Measurements from ENCODE around the gene CATSPER3. TPM values are rescaled to one million over a fixed set of nuclear protein-coding genes. Genes with fewer than 3 reads are reported as not detected.

Gene CATSPER3
- total RNA-seq, 1 experiment from 2014 or later = 0.50 TPM

- no peak overlapping the region for H2BK15ac ChIP-seq (ENCODE audit: low read depth, low read length)
- H3K18ac ChIP-seq (ENCODE audit: insufficient read length, low read depth, low read length) = no peak overlapping the region
- no peak overlapping the region for H2AFZ ChIP-seq (ENCODE audit: low read length)
- H3K23ac ChIP-seq (ENCODE audit: insufficient read length, low read depth, low read length) = no peak overlapping the region
- H2BK20ac ChIP-seq (ENCODE audit: low read depth, low read length, poor library complexity, severe bottlenecking) = no peak overlapping the region
- no peak overlapping the region for H3K56ac ChIP-seq (ENCODE audit: insufficient read length, low read depth, low read length)
- H4K8ac ChIP-seq (replicated peaks; ENCODE audit: insufficient read length, low read depth, low read length) = no peak overlapping the region
- no peak overlapping the region for H3K4me2 ChIP-seq (ENCODE audit: insufficient read depth, insufficient read length, low read length)
- no peak for DNase-seq
- no peaks in the 10 kb centered on the region for H3K23me2 ChIP-seq (ENCODE audit: insufficient read length, low read depth, low read length, poor library complexity, severe bottlenecking)
- no peaks in the 10 kb centered on the region for H3K79me1 ChIP-seq (ENCODE audit: insufficient read depth, low read depth, low read length, poor library complexity, severe bottlenecking)
- no peak overlapping the region for H2BK120ac ChIP-seq (ENCODE audit: low read depth, low read length, poor library complexity, severe bottlenecking)
- no CpG with 5 or more reads among the region's 6 CpGs for WGBS (ENCODE audit: extremely low coverage, insufficient read length, low lambda C conversion rate)
- no peak overlapping the region for H2BK5ac ChIP-seq (ENCODE audit: insufficient read length, low read length)
- H3K79me2 ChIP-seq (ENCODE audit: insufficient read depth, low read length) = no peaks in the 10 kb centered on the region; the same call in 1 of the 2 replicates
- H3K27ac Mint-ChIP-seq = no peak overlapping the region
- H3K9me3 ChIP-seq (ENCODE audit: control insufficient read depth, low read depth, low read length) = no peaks in the 10 kb centered on the region
- peaks cover 5 to 7% of the 10 kb centered on the region in 2 experiments for H3K4me1 Mint-ChIP-seq
- no peak overlapping the region for H3K27ac ChIP-seq (ENCODE audit: insufficient read length, low read depth, low read length)
- H3K36me3 Mint-ChIP-seq (ENCODE audit: insufficient read depth in 1 of 3, low read depth in 3 of 3) = peaks cover 0 to 18% (median 6%) of the 10 kb centered on the region in 3 experiments; a peak in 5 of 7 replicates
- no peak for TF ChIP-seq CTCF (conservative IDR thresholded peaks at IDR 0.05)
- H2AK5ac ChIP-seq (ENCODE audit: insufficient read length, low read length) = no peak overlapping the region
- no peak overlapping the region for H3K14ac ChIP-seq (ENCODE audit: insufficient read depth, low read length)
- no peaks in the 10 kb centered on the region for H3K9me3 Mint-ChIP-seq
- H3K4me1 ChIP-seq (ENCODE audit: insufficient read depth, low read length) = no peaks in the 10 kb centered on the region
- no peaks in the 10 kb centered on the region for H4K20me1 ChIP-seq (ENCODE audit: control insufficient read depth, insufficient read depth, insufficient read length)
- H4K5ac ChIP-seq (ENCODE audit: insufficient read length, low read depth, low read length) = no peak overlapping the region
- H3K4me3 Mint-ChIP-seq = no peak overlapping the region
- no peak overlapping the region for H3K9ac ChIP-seq (ENCODE audit: extremely low read depth, insufficient read length, low read length)
- no peaks in the 10 kb centered on the region for H3K27me3 Mint-ChIP-seq (ENCODE audit: low read depth)
- H3K27me3 ChIP-seq (ENCODE audit: insufficient read depth, low read length) = no peaks in the 10 kb centered on the region
- H2BK12ac ChIP-seq (ENCODE audit: insufficient read length, low read depth, low read length) = no peak overlapping the region
- no peak overlapping the region for H4K91ac ChIP-seq (ENCODE audit: insufficient read length, low read depth, low read length)
- no peak overlapping the region for H3K4ac ChIP-seq (ENCODE audit: low read depth, low read length)
- H3T11ph ChIP-seq (ENCODE audit: low read length) = no peak overlapping the region
Observed at GRCh38 chr5:134938030-134938429, 29.7 kb upstream of the CATSPER3 start.

Measured in H9 (cell line).